Vagina (tissue), 2 donors: Measurements from ENCODE around the gene STXBP5.

Source experiments
- CTCF ChIP-seq, 3 experiments: fragments of 450-650 bp in 2 of 3; fragments of 200-600 bp in 1 of 3; sonication (generic) in 1 of 3; IDR thresholded peaks; one replicate each; pipeline ENCODE4 v1.5.1; 2017 to 2019; ENCODE audit warnings: antibody characterized with exemption in 3 of 3, mild to moderate bottlenecking in 2 of 3, moderate library complexity in 2 of 3
- POLR2A ChIP-seq, 2 donors: fragments of 450-650 bp; IDR thresholded peaks; one replicate each; pipeline ENCODE4 v1.6.1; 2017; ENCODE audit warnings: antibody characterized with exemption in 2 of 2, mild to moderate bottlenecking in 2 of 2, moderate library complexity in 2 of 2

- TF ChIP-seq CTCF (IDR thresholded peaks at IDR 0.05), result no peak
- TF ChIP-seq POLR2A (IDR thresholded peaks at IDR 0.05), result no peak
These were observed 78.3 kb downstream of the STXBP5 start for GRCh38 chr6:147282566-147282959.
